Superior temporal gyrus (tissue), 1 donor: ENCODE data around the gene IL4I1.

Experiments
- DNase-seq: peaks from one replicate; pipeline ENCODE4 v3.0.0-alpha.2; 2016; ENCODE audit errors: extremely low spot score

IL4I1 gene

DNA sequence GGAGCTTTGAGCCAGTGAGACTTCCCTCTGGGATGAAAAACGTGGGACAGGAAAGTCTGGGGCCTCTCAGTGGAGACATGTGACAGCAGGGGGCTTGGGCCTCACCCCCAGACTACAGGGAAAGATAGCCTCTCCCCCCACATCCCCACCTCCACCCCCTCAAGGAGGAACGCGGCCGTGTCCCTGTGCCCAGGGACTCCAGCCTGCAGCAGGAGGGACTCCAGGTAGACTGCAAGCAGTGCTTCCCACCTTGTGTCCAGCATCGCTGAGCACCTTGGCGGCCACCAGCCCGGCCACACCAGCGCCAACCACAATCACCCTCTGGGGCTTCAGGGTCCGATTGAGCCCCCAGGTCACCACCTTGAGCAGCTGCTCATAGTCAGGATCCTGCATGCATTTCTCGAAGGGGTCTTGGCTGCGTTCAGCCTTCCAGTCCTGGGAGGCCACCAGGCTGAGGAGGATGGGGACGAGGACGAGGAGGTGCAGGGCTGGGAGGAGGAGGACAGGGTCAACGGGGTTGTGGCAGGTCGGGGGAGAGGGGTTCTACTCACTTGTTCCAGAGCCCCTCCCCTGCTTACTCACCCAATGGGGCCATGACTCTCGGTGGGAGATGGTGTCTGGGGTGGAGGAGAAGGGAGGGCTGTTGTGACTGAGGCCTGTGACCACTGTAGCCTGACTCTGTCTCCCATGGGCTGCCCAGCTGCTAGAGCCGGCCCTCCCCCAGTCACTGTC, 955 bp downstream of the IL4I1 start:
- DNase-seq, result no peak

DNA sequence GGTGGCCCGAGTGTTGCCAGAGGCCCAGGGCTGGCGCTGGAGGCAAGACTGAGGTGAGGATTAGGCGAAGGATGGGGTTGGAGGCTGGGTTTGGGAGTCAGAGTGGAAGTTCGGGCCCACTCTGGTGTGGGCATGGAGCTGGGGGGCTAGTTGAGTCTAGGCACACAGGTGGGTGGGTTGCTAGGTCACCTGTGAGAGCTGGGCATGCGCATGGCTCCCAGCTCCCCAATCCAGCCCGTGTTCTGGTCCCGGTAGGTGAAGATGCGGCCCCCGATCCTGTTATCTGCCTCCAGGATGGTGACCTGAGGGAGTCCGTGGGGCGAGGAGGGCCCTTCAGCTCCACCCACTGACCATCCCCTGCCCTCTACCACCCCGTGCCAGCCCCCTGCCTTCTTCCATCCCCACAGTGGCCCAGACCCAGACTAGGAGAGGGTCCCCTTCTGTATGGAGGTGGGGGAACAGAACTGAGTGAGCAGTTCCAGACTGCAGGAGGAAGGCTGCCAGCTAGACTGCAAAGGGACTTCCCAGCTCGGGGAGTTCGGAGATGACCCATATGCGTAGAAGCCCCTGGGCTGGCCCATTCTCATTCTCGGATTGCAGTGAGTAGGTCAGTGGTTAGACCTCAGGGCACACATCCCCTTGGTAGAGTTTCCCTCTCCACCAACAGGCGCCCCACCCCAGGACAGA, 1.7 kb downstream of the IL4I1 start:
- DNase-seq, result no peak

DNA sequence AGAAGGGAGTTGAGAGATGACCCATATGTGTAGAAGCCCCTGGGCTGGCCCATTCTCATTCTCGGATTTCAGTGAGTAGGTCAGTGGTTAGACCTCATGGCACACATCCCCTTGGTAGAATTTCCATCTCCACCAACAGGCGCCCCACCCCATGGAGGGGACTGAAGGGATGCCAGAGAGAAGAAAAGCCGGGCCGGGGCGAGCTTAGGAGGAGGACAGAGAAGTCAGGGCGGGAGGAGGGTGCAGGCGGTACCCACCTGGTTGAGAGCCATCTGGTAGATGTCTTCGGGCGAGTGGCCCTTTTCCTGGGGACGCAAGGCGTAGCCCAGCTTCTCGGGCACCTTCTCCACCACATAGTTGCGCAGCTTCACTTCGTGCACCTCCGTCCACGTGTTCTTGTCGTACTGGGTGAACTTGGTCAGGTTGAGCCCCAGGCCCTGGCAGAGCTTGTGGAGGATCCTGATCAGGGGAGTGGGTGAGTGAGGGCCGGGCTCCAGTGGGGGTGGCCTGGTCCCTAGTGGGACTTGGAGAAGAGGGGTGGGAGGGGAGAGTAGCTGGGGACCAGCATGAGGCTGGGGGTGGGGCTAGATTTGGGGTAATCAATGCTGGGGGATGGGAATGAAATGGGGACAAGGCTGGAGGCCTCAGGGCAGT, 2.5 kb downstream of the IL4I1 start:
- no peak for DNase-seq

GRCh38 chr19:49892716-49893115, 4.0 kb downstream of the IL4I1 start:
- no peak for DNase-seq

DNA sequence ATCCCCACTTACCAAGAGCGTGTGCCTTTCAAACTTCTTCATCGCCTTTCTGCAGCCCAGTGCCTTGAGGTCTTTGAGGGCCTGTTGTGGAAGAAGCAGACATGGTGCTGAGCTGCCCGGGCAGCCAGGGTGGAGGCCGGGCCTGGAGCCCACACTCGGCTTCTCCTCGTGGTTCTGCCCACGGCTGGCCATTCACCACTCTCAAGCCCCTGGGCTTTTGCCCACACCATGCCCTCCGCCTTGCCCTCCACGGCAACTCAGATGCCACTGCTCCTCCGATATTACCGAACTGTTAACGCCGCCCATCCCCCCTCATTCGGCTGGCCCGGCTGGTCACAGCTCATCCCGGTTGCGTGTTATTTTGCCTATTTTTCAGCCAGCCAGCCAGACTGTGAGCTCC, 5.3 kb downstream of the IL4I1 start:
- DNase-seq, result no peak

DNA sequence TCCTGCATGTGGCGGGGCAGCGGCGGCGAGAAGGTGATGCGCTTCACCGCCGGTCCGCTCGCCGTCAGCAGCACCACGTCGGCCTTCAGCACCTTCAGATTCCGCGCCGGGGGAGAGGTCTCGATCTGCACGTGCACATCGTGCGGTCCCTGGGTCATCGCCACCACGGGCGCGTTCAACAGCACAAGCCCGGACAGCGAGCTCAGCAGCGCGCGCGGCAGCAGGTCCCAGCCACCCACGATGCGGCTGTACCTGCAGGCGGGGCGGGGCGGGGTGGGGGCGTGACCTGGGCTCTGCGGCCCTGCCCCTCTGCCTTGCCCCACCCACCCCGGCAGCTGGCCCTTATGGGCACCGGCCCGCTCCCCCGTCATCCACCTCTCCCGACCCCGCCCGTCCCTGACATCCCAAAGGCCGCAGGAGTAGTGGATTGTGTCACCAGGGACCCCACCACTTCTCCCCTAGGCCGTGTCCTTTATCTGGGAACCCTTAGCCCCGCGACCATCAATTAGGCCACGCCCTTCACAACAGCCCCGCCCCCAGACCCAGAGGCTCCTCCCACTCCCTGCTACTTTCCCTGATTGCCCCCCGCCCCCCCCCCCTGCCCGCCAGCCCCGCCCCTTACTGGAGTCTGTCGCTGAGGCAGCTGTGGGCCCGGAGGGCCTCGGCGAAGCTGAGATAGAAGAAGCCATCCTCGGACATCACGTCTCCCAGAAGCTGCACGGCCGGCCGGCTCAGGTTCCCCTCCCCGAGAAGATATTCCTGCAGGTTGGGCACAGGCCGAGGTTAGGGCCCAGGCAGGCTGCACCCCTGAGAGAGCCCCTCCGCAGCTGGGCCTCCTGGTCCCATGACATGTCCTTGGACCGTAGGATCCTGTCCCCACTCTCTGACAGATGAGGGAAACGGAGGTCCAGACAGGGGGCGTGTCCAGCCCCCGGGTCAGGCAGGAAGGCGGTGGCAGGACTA, 6.1 kb downstream of the IL4I1 start:
- no peak for DNase-seq

DNA sequence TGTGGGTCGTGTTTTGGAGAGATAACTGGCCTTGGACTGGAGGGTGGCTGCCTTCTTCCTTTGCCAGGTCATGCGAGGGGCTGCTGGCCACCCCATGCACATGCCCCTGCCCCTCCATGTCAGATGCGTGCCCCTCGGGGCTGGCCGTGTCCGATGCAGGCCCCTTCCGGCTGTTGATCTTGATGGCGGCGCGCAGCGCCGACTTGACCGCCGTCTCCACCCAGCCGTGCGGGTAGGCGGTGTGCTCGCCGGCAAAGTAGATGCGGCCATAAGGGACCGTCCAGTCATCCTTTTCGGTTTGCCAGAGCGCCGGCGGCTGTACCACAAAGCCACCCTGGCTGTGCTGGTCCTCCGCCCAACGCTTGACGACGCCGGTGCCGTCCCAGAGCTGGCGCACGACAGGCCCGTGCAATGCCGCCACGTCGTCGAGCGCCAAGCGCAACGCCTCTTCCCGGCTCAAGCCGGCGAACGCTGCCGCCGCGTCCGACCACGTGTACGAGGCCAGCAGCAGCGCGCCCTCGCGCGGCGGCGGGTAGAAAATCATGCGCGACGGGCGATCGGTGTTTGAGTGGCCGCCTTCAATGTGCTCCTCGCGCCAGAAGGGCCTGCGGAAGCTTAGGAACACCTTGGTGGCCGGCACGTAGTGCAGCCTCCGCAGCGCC, 6.9 kb downstream of the IL4I1 start:
- peak; percentile 55 for DNase-seq

DNA sequence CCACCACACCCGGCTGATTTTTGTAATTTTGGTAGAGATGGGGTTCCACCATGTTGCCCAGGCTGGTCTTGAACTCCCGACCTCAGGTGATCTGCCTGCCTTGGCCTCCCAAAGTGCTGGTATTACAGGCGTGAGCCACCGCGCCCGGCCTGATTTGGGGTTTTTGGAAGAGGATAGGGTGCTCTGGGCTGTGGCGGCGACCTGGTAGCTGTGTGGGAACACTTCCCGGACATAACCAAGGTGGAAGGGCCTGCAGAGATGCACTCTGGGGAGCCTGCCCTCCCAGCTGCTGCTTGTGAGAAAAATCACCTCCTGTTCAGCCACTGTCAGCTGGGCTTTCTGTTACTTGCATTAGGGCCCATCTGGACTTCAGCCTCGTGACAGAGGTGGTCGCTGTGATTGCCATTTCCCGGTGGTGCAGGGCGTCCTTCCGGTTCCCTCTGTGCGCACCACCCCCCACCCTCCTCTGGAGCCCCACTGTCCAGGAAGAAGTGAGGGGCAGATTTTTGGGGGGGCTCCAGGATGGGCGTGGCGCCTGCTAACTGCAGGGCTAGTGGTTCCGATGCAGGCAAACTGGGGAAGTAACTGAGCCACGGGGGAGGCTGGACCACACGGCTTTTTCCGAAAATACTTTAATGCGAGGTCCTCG, 7.5 kb downstream of the IL4I1 start:
- DNase-seq, result no peak

DNA sequence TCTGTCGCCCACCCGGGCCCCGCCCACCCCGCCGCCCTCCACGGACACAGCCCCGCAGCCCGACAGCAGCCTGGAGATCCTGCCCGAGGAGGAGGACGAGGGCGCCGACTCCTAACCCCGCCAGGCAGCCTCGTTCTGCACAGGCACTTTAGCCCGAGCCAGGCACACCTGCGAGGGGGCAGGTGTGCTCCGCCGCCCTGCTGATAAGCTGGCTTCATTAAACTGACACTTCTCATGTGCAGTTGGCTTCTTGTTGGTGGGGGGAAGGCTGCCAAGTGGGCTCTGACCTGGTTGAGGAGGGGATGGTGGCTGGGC, 8.2 kb downstream of the IL4I1 start:
- no peak for DNase-seq

- DNase-seq, result no peak
These were observed 8.8 kb downstream of the IL4I1 start for GRCh38 chr19:49887665-49888509.

- DNase-seq, result no peak
These were observed 9.5 kb downstream of the IL4I1 start for GRCh38 chr19:49887037-49887664.

DNA sequence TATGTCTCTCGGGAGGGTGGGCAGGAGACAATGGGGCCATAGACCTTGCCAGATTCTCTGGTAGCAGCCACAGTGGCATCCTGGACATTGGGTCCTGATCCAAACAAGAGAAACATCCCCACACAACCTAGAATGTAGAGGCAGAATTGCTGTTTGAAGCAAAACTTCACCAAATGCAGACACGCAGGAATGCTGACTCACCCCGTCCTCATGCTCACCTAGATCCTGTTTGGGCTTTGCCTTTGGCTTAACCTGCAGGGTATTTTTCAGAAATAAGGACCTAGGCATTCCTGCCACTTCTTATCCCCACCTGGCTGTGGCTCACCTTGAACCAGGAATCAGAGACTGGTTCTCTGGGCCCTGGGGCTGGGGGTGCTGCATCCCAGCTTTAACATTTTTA, 11.9 kb downstream of the IL4I1 start:
- no peak for DNase-seq

DNA sequence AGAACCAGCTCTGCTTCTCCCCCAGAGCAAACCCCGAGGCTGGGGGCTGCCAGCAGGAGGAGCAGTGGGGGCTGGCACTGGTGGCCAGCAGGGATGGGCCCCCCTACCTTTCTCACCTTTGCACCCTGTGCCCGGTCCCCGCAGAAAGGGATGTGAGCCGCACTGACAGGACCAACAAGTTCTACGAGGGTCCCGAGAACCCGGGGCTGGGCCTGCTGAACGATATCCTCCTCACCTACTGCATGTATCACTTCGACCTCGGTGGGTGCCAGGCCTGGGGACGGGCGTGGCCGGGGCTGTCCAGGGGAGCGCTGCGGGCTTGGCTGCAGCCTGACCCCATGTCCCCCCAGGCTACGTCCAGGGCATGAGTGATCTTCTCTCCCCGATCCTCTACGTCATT, 12.6 kb downstream of the IL4I1 start:
- DNase-seq, result no peak

DNA sequence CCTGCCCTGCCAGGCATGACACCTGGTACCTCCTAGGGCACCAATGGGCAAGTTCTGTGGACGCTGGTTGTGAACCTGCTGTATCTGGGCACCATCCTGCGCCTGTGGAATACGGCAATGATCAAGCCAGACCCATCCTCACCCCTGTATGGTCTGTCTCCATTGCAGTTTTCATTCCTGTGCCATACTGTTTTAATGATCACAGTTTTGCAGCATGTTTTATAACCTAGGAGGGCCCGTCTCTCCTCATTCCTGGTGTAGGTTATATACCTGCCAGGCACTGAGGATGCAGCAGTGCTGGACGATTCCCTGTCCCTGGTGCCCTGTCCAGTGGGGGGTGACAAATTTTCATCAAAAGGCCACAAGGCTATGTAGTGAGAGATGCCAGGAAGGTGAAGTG, 13.6 kb downstream of the IL4I1 start:
- no peak for DNase-seq

GRCh38 chr19:49882643-49883042, 14.0 kb downstream of the IL4I1 start:
- DNase-seq, result no peak

DNA sequence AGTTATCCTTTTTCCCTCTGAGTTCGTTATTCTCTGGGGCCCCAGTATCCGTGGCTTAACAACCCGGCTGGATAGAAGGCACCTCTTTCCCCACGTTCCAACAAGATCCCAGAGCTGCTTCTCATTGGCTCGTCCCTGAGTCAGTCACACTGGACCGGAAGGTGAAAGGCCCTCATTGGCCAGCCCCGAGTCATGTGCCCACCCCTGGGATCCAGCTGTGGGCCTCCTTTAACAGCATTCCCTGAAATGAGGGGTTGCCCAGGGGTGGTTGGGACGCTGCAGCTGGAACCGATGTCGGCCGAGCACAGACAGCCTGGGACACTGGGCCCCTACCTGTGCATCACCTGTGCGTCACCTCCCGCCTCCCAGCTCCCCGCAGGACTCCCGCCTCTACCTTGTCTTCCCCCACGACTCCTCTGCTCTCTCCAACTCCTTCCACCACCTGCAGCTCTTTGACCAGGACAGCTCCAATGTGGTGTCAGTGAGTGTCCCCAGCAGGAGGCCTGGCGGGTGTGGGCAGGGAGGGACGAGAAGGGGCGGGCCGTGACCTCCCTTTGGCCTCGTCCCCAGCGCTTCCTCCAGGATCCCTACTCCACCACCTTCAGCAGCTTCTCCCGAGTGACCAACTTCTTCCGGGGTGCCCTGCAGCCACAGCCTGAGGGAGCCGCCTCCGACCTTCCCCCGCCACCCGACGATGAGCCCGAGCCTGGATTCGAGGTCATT, 14.9 kb downstream of the IL4I1 start:
- DNase-seq, result no peak

- DNase-seq, result no peak
These were observed 15.5 kb downstream of the IL4I1 start for GRCh38 chr19:49881186-49881585.

GRCh38 chr19:49880162-49880869, 16.4 kb downstream of the IL4I1 start:
- DNase-seq, result no peak
